Eye (tissue), 1 donor: Measurements from ENCODE around the gene UQCRH.
"Not testable (repeated sequence)": the region's sequence is repeated elsewhere in the genome, so short reads cannot be mapped to it uniquely, and the experiment has no call there.

Experiments used
- DNase-seq: peaks from one replicate; pipeline ENCODE4 v3.0.0-alpha.2; 2015

UQCRH gene

DNA sequence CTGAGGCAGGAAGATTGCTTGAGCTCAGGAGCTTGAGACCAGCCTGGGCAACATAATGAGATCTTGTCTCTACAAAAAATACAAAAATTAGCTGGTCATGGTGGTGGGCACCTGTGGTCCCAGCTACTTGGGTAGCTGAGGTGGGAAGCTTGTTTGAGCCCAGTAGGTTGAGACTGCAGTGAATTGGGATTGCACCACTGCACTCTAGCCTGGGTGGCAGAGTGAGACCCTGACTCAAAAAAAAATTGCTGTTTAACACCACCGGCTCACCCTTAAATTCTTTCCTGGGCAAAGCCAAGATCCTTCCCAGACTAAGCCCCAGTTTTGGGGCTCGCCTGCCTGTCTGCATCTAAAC lies 30.5 kb downstream of the UQCRH start:
- no peak for DNase-seq

DNA sequence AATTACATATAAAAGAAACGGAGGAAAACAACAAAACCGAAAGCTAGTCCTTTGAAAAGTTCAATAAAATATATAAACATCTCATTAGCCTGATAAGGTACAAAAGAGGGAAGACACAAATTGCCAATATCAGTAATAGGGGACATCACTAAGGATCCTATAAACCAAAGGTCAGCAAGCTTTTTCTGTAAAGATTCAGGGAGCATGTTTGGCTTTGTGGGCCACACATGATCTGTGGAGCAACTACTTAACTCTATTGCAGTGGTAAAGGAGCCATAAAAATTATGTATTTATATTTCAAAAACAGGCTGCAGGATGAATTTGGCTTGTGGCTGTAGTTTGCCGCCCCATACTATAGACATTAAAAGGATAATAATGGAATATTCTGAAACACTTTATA lies 31.6 kb downstream of the UQCRH start:
- no peak for DNase-seq

DNA sequence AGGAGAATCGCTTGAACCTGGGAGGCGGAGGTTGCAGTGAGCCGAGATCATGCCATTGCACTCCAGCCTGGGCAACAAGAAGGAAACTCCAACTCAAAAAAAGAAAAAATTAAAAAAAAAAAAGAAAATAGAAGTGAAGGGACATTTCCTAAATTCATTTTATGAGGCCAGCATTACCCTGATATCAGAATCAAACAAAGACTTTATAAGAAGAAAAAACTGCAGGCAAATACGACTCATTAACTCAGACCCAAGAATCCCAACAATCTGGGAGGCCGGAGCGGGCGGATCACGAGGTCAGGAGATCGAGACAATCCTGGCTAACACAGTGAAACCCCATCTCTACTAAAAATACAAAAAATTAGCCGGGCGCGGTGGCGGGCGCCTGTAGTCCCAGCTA lies 33.9 kb downstream of the UQCRH start:
- not testable (repeated sequence) for DNase-seq

DNA sequence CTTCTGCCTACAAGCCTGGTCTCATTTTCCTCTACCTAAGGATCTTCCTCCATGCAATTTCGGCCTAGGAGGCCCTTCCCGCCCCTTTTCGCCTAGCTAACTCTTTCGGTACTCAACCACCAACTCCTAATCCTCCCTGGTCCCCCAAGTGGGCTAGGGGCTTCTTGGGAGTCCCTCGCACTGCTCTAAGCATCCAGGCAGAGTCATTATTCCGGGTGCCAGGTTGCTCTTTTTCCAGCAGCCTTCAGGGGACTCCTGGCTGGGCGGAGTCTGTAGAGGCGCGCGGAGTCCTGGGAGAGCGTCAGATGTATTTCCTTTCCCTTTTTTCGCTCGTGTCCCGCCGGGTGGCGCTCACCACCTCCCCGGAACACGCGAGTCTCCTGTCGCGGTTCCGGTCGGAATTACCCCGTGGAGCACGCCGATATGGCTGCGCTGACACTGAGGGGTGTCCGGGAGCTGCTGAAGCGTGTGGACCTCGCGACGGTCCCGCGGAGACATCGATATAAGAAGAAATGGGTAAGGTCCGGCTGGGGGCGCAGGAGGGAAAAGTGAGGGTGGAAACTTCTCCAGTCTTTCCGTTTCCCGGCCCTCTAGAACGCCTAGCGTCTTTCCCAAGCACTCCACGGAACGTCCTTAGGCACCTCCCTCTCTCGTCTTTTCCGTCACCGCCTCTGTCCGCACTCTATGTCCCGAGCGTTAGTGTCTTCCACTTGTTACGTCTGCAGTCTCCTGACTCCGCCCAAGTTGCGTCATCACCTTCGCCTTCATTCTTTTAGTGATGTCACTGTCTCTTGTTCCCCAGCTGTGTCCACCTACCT lies 37.1 kb downstream of the UQCRH start, which contains the start of gene NSUN4:
TSS of gene NSUN4 (plus strand) at position 404 of the 818 bp plus-strand sequence. CDS start at position 424, 20 bp downstream.
- peak; percentile 97 for DNase-seq

DNA sequence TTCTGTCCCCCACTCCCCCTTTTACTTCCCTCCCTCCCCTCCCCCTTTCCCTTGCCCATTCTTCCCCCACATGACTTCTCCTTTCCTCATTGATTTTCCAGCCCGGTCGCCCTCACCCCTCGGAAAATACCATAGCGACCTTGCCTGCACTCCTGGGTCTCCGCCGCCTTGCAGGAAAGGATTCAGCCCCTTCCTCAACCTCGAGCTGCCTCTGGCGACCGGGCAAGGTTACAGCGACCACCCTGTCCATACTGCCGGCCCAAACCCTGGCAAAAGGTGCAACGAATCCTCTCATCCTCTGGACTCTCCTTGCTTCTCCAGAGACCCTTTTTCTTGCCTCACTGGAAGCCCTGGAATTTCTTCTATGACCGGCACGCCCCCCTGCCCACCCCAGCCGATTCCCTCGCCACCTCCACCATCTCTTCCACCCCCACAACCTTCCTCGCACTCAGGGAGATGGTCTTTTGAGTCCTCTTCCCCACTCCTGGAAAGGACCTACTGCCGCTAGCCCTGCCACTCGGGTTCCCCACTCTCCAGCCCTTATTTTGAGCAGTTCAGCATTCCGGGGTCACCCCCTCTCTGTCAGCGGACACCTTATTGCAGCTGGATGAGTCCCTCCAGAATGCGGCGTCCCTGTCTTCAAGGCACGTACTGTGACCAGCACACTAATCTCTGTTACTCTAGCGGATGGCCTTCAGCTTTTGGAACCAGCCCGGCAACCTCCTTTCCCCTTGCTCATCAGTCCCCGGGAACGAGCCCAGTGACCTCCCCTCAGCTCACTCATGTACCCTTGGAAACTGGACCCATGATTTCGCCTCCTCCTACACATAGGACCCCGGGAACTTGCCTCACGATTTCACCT lies 38.0 kb downstream of the UQCRH start:
- DNase-seq, result no peak

DNA sequence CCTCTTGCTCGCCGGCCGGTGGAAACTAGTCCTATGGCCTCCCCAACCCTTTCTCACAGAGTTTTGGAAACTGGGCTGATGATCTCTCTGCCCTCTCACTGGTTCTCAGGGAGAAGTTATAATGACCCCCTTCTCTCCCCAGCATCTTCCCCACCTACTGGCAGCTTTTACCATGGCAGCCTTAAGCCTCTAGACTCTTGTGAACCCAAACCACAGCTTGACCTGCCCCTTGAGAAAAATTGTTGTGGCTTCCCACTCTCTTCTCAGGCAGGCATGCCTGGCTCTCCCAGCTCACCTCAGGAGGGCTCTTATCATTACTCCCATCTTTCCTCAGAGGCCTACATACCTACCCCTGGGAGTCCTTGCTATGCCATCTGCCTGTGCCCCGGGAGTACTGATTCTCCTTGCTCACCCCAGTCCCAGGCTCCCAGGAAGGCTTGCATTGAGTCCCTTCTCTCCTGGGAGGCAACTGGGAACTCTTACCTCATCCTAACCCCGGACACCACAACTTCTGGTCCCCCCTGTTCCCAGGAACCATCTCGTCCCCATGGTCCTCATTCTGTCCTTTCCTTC lies 38.7 kb downstream of the UQCRH start:
- no peak for DNase-seq

DNA sequence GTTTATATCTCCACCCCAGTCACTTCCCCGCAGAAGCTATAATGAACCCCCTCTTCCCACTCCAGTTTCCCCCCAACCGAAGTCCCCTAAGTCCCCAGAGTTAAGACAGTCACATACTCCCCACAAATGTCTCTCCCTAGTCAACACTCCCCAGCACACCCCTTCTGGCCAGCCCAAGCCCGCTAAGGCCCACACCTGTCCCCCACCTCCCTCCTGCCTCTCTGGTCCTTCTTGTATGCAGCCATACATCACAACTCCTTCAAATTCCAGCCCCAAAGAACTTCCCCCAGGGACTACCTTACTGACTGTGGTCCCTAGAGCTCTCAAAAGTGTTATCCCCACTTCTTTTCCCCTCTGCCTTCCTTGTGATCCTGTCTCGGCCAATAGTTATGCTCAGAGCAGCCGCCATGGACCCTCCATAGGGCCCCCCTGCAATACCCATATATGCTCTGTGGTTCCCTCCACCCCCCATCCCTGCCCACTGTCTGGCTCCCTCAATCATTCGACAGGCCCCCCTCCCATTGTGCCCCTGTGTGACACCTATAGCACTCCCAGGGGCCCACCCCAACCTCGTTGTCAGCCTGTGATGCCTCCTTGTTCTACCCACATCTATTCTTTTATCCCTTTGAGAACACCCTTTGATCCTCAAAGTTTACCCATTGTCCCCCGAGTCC lies 39.3 kb downstream of the UQCRH start:
- DNase-seq, result no peak

DNA sequence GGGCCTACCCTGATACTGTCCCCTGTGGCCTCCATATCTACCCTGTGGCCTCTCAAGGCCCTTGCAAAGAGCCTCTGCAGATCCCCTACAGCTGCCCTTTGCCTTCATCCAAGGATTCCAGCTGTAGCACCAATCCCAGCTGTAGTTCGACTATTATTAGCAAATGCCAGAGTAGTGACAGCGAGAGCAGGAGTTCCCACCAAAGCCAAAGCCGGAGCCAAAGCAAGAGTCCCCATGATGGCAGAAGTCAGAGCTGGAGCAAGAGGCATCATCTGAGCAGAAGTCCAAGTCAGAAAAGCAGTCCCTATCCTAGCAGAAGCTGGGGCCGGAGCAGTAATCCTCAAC lies 39.8 kb downstream of the UQCRH start:
- no peak for DNase-seq

DNA sequence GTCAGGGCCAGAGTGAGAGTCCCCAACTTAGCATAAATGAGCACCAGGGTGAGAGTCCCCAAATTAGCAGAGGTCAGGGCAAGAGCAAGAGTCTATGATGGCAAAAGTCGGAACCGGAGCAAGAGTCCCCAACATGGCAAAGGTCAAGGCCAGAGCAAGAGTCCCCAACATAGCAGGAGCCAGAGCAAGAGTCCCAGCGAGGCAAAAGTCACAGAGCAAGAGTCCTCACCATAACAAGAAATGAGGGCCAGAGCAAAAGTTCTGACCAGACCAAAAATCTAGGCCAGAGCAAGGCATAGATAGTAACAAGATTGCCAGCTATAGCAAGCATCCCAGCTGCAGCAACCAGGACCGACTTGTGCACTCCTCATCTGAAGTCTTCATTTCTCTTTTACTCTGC lies 40.2 kb downstream of the UQCRH start:
- DNase-seq, result no peak

DNA sequence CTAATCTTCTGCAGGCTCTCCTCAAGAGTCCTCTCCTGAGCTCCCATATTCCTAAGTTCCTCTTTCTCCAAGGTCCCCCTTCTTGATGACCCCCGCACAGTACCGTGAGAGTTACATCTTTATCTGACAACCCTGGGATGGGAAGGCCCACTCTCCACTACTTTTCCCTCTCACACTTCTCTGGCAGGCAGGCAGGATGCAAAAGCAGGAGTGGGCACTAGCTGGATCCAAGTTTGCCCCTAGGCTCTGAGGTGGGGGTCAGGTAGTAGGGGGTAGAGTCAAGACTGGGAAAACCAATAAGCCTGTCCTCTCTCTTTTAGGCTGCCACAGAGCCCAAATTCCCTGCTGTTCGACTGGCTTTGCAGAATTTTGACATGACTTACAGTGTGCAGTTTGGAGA lies 41.0 kb downstream of the UQCRH start:
- no peak for DNase-seq

DNA sequence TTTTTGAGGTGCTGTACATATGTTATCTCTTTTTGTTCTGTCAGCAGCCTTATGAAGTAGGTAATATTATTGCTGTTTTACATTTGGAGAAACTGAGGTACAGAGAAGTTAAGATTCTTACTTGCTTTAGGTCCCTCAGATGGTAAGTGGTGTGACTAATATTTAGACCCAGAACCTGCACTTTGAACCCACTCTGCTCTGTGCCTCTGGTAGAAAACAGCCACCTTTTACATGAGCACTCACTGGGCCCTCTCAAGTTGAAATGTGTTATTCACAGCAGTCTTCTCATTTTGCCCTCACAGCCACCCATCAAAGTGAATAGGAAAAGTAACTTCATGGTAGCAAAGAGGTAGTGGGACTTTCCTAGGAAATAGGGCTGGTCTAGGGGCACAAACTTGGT lies 41.8 kb downstream of the UQCRH start:
- DNase-seq, result no peak

DNA sequence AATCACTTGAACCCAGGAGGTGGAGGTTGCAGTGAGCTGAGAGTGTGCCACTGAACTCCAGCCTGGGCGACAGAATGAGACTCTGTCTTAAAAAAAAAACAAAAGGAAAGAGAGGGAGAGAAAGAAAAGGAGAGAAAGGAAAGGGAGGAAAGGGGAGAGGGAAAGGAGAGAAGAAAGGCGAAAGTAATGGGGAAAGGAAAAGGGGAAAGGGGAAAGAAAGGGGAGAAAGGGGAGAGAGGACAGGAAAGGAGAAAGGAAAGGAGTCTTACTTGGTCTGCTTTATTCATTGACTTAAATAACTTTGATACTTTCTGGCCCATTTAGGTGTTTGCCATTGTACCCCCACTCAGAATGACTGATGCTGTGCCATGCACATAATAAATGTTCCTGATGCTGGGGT lies 48.9 kb downstream of the UQCRH start:
- no peak for DNase-seq

DNA sequence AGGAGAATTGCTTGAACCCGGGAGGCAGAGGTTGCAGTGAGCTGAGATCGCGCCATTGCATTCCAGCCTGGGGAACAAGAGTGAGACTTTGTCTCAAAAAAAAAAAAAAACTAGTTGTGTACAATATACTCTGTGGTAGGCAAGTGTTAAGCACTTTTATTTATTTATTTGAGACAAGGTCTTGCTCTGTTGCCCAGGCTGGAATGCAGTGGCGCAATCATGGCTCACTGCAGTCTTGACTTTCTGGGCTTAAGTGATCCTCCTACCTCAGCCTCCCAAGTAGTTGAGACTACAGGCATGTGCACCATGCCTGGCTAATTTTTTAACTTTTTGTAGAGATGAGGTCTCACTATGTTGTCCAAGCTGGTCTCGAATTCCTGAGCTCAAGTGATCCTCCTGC lies 52.4 kb downstream of the UQCRH start:
- DNase-seq, result not testable (repeated sequence)

DNA sequence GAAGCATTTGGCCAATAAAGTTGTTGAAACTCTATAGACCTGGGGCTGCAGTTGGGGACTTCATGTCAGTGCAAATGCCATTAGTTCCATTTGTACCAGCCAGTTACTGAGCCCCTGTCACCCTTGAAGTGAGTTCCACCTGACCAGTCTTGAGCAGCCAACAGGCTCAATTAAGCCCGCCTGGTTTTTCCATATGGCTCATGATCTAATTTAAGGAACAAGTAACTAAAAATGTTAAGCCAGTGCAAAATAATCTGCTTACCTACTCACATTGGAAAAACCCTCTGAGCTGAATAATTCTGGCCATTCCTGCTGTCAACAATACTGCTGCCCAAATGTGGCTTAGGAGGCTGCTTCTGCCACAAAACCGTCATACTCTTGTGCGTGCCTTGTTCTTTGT lies 58.7 kb downstream of the UQCRH start:
- DNase-seq, result no peak

DNA sequence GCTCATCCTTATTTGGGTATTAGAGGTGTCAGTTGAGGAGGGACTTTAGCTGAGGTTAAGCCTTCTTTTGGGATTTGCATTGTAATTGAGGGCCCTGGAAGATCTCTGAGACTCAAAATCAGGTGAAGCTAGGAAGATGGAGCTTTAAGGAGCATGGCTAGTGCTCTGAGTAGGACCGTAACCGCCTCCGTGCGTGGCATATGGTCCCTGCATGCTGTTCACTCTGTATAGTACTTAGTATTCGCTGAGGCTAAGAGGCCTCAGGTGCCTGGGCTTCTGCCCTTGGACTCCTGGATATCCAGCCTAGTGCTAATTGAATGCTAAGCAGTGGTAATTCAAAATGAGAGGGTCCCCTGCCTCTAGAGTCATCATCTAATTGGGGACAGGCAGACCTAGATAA lies 59.6 kb downstream of the UQCRH start:
- no peak for DNase-seq

DNA sequence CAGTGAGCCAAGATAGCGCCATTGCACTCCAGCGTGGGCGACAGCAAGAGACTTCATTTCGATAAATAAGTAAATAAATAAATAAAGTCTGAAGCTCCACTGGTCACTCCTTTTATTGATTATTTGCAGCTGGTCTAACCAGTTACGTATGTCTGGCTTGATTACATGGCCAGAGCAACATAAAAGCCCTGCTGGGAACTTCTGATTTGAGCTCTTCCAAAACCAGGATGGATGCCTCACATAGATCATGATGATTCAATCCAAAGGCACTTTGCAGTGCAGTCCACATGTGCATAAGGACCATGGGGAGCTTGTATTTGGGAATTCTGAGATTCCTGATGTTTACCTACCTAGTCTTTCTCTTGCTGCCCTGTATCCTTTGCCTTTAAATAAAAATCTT lies 61.1 kb downstream of the UQCRH start:
- DNase-seq, result no peak

DNA sequence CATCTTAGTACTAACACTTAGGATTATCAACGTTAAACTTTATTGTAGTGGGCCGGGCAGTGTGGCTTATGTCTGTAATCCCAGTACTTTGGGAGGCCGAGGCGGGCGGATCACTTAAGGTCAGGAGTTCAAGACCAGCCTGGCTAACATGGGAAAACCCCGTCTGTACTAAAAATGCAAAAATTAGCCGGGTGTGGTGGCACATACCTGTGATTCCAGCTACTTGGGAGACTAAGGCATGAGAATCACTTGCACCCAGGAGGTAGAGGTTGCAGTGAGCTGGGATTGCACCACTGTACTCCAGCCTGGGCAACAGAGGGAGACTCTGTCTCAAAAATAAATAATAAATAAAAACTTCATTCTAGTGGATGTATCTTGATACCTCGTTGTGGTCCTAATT lies 62.3 kb downstream of the UQCRH start:
- DNase-seq, result not testable (repeated sequence)
